Breast epithelium (tissue), 3 donors: ENCODE measurements around the gene DNASE1L3.

Source experiments
- CTCF ChIP-seq, 3 donors: fragments of 450-650 bp; IDR thresholded peaks; one replicate each; pipeline ENCODE4 v1.5.1; 2016 to 2017; ENCODE audit warnings: antibody characterized with exemption in 3 of 3, mild to moderate bottlenecking in 3 of 3, moderate library complexity in 3 of 3
- POLR2AphosphoS5 ChIP-seq, 3 donors: sonication (generic); formaldehyde crosslinking; IDR thresholded peaks; one replicate each; pipeline ENCODE4 v1.6.1; 2017; ENCODE audit warnings: antibody characterized with exemption in 3 of 3

GRCh38 chr3:58207954-58208353 is 2.8 kb downstream of the DNASE1L3 start:
- TF ChIP-seq CTCF (IDR thresholded peaks at IDR 0.05) (no peak), POLR2AphosphoS5 (IDR thresholded peaks at IDR 0.05) (no peak)
